Karpas-422 (cell line): ENCODE data around the gene KDM3A. TPM values are rescaled to one million over a fixed set of nuclear protein-coding genes. Genes with fewer than 3 reads are reported as not detected.

Source experiments
- DNase-seq: peaks from one replicate; pipeline ENCODE4 v3.0.0-alpha.2; 2015
- H2AFZ ChIP-seq: fragments of 200-600 bp; sonication (generic); 2 replicates; pipeline ENCODE4 v1.6.1; 2014; ENCODE audit warnings: antibody characterized with exemption, low read length, mixed read lengths
- H3K27ac ChIP-seq: fragments of 200-600 bp; sonication (generic); 2 replicates; pipeline ENCODE4 v1.5.1; 2014; ENCODE audit warnings: mild to moderate bottlenecking, low read length, moderate library complexity
- H3K27me3 ChIP-seq: fragments of 200-600 bp; sonication (generic); 2 replicates; pipeline ENCODE4 v1.6.1; 2014; ENCODE audit warnings: low read length, mixed read lengths
- H3K36me3 ChIP-seq: fragments of 200-600 bp; sonication (generic); 2 replicates; pipeline ENCODE4 v1.6.1; 2014; ENCODE audit warnings: low read length, mixed read lengths; ENCODE audit not compliant: insufficient read depth
- H3K4me1 ChIP-seq: fragments of 200-600 bp; sonication (generic); 2 replicates; pipeline ENCODE4 v1.6.1; 2014; ENCODE audit warnings: mild to moderate bottlenecking, low read length, mixed read lengths
- H3K4me2 ChIP-seq: fragments of 200-600 bp; sonication (generic); 2 replicates; pipeline ENCODE4 v1.6.1; 2014; ENCODE audit warnings: low read length, low read depth, mild to moderate bottlenecking; ENCODE audit not compliant: poor library complexity, severe bottlenecking
- H3K4me3 ChIP-seq: fragments of 200-600 bp; sonication (generic); 2 replicates; pipeline ENCODE4 v1.5.1; 2014; ENCODE audit warnings: mild to moderate bottlenecking, antibody characterized with exemption, low read length, mixed read lengths
- H3K79me2 ChIP-seq: fragments of 200-600 bp; sonication (generic); 2 replicates; pipeline ENCODE4 v1.6.1; 2014; ENCODE audit warnings: mild to moderate bottlenecking, low read length, mixed read lengths
- H3K9ac ChIP-seq: fragments of 200-600 bp; sonication (generic); 2 replicates; pipeline ENCODE4 v1.6.0; 2014; ENCODE audit warnings: low read length
- H3K9me2 ChIP-seq: fragments of 200-600 bp; sonication (generic), shearing (Covaris generic); replicated peaks from 2 replicates; pipeline ENCODE4 v1.6.0; 2014; ENCODE audit warnings: mild to moderate bottlenecking, low read length, moderate library complexity; ENCODE audit not compliant: insufficient read depth
- H3K9me3 ChIP-seq: fragments of 300-700, 200-600 bp; sonication (generic); 2 replicates; pipeline ENCODE4 v1.6.1; 2014; ENCODE audit warnings: low read length, mixed read lengths
- H4K20me1 ChIP-seq: fragments of 200-600 bp; sonication (generic); 2 replicates; pipeline ENCODE4 v1.6.1; 2014; ENCODE audit warnings: mild to moderate bottlenecking, antibody characterized with exemption, low read length, low read depth; ENCODE audit not compliant: insufficient read depth
- total RNA-seq: library from RNA; depleted of rRNA; stranded (reverse); fragments of >200 nt; shearing (Covaris generic); gene quantifications from 2 replicates; pipeline ENCODE4 v1.2.3, GENCODE V29; 2014; ENCODE audit warnings: low replicate concordance

The KDM3A gene
- total RNA-seq, 1 experiment from 2014 or later: 154 TPM

DNA sequence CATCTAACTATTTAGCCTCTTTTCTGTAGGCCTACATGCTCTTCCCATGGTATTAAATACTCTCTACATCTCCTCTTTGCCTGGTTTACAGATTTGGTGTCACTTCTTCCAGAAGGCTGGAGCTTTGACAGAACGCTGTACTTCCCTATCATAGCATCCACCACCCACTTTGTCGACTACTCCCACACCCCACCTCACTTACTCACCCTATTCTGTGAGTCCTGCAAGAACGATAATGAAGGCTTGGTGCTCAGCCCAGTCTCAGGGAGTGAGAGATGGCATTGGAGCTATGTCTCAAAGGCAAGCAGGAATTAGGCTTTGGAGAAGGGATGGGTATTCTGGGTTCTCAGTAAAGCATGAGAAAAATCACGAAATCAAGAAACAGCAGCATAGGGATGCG, 20.3 kb upstream of the KDM3A start:
- no peaks in the 10 kb centered on the region for H3K9me3 ChIP-seq

DNA sequence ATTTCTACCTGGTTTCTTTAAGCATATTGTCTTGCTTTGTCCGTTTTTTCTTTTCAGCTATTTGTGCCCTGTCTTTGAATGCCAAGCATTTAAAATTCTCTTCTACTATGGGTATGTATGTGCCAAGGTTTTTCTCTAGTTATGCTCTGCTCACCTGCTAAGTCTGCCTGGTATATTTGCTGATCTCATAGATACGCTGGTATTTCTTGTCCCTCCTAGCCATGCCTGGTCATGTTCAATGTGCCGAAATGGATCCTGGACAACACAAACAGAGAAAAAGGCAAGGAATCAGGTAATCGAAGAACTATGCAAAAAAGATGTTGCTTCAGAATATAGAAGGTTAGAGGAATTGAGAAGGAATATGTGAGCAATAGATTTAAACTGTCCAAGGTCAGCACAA, 14.9 kb upstream of the KDM3A start:
- H3K9ac ChIP-seq: no peak overlapping the region
- DNase-seq: no peak
- H3K27me3 ChIP-seq: peaks cover 3% of the 10 kb centered on the region; the same call in 1 of the 2 replicates
- no peak overlapping the region for H3K4me3 ChIP-seq
- H4K20me1 ChIP-seq: no peaks in the 10 kb centered on the region
- H2AFZ ChIP-seq: no peak overlapping the region
- H3K9me3 ChIP-seq: no peaks in the 10 kb centered on the region
- no peaks in the 10 kb centered on the region for H3K79me2 ChIP-seq
- H3K36me3 ChIP-seq: no peaks in the 10 kb centered on the region
- H3K4me1 ChIP-seq: no peaks in the 10 kb centered on the region
- no peak overlapping the region for H3K4me2 ChIP-seq
- no peak overlapping the region for H3K27ac ChIP-seq
- H3K9me2 ChIP-seq: no peaks in the 10 kb centered on the region

More for the DNA sequence above, 20.3 kb upstream of the KDM3A start:
- Histone ChIP-seq H3K9ac (no peak overlapping the region), H3K27ac (no peak overlapping the region), H3K4me2 (no peak overlapping the region), H3K4me3 (no peak overlapping the region), H3K79me2 (no peaks in the 10 kb centered on the region), H3K9me2 (no peaks in the 10 kb centered on the region), H3K36me3 (no peaks in the 10 kb centered on the region), H2AFZ (no peak overlapping the region; the same call in 1 of the 2 replicates), H3K27me3 (peaks cover 4% of the 10 kb centered on the region; the same call in 1 of the 2 replicates), H4K20me1 (no peaks in the 10 kb centered on the region), H3K4me1 (no peaks in the 10 kb centered on the region)
- no peak for DNase-seq

DNA sequence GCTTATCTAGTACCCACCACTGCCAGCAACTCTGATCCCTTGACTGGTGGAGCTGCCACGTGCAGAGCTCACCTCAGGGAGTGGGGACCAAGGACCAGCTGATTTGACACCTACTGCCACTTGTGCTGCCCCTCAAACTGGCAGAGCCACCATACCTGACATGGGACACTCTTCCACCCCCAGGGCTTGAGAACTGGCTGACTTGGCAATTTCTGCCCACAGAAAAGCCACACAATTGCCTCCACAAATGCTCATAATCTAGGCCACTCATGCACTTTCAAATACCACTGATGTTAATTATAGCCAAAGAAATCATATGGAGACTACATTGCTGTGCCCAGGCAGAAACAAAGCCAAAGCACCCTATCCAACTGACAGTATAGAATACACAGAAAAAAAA, 11.8 kb upstream of the KDM3A start:
- no peak overlapping the region for H3K27ac ChIP-seq
- no peak overlapping the region for H2AFZ ChIP-seq
- H3K4me3 ChIP-seq: no peak overlapping the region
- H3K79me2 ChIP-seq: no peaks in the 10 kb centered on the region
- H3K9me3 ChIP-seq: no peaks in the 10 kb centered on the region
- H3K4me2 ChIP-seq: no peak overlapping the region
- no peaks in the 10 kb centered on the region for H3K9me2 ChIP-seq
- H4K20me1 ChIP-seq: no peaks in the 10 kb centered on the region
- H3K36me3 ChIP-seq: no peaks in the 10 kb centered on the region
- H3K4me1 ChIP-seq: no peaks in the 10 kb centered on the region
- no peak overlapping the region for H3K9ac ChIP-seq
- no peaks in the 10 kb centered on the region for H3K27me3 ChIP-seq
- DNase-seq: no peak

DNA sequence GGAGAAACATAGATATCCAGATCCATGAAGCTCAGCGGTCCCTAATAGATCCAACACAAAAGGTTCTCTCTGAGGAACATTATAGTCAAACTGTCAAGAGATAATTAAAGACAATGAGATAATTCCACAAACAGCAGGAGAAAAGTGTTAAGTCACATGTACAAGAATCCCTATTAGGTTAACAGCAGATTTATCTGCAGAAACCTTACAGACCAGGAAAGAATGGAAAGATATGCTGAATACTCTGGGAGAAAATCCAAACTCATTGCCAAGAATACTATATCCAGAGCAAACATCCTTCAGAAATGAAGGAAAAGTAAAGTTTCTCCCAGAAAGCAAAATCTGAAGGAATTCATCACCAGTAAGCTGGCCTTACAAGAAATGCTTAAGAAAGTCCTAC, 10.8 kb upstream of the KDM3A start:
- no peaks in the 10 kb centered on the region for H3K27me3 ChIP-seq
- H3K36me3 ChIP-seq: no peaks in the 10 kb centered on the region
- H3K4me2 ChIP-seq: no peak overlapping the region
- no peak for DNase-seq
- H3K9ac ChIP-seq: no peak overlapping the region
- no peak overlapping the region for H2AFZ ChIP-seq
- no peak overlapping the region for H3K4me3 ChIP-seq
- H3K27ac ChIP-seq: no peak overlapping the region
- no peaks in the 10 kb centered on the region for H3K4me1 ChIP-seq
- H4K20me1 ChIP-seq: no peaks in the 10 kb centered on the region
- no peaks in the 10 kb centered on the region for H3K9me2 ChIP-seq
- H3K79me2 ChIP-seq: no peaks in the 10 kb centered on the region
- H3K9me3 ChIP-seq: no peaks in the 10 kb centered on the region

DNA sequence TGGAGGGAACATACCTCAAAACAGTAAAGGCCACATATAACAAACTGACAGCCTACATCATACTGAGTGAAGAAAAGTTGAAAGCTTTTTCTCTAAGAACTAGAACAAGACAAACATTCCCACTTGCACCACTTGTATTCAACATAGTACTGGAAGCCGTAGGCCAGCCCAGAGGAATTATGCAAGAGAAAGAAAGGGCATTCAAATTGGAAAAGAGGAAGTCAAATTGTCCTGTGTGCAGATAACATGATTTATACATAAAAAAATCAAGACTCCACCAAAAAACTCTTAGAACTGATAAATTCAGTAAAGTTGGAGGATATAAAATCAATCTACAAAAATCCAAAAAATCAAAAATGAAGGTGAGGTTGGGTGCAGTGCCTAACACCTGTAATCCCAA, 8.0 kb upstream of the KDM3A start:
- no peak for DNase-seq
- no peaks in the 10 kb centered on the region for H3K9me2 ChIP-seq
- no peak overlapping the region for H3K9ac ChIP-seq
- no peaks in the 10 kb centered on the region for H3K27me3 ChIP-seq
- H3K27ac ChIP-seq: no peak overlapping the region
- no peaks in the 10 kb centered on the region for H3K4me1 ChIP-seq
- H2AFZ ChIP-seq: no peak overlapping the region
- no peaks in the 10 kb centered on the region for H4K20me1 ChIP-seq
- no peaks in the 10 kb centered on the region; the same call in 1 of the 2 replicates for H3K36me3 ChIP-seq
- peaks cover 9% of the 10 kb centered on the region for H3K9me3 ChIP-seq
- no peaks in the 10 kb centered on the region for H3K79me2 ChIP-seq
- no peak overlapping the region for H3K4me2 ChIP-seq
- no peak overlapping the region for H3K4me3 ChIP-seq

DNA sequence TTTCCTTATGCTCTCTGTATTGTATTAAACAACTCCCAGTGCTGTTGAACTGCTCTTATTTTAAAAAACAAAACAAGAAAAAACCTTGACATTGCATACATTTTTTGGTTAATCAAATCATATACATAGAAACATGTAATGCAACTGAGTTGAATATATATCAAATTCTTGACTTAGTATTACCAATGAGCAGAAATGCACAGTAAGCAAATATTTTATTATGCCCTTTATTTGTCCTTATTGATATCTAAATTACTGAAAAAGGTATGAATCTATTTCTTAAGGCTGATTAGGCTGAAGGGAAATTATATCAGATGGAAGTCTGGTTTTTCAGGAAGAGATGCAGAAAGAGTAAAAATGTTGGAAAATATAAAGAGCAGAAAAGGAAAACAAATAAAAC, 6.9 kb upstream of the KDM3A start:
- H3K36me3 ChIP-seq: peaks cover 3% of the 10 kb centered on the region; the same call in 1 of the 2 replicates
- no peaks in the 10 kb centered on the region for H3K9me2 ChIP-seq
- H3K4me3 ChIP-seq: no peak overlapping the region
- H3K9ac ChIP-seq: no peak overlapping the region
- no peaks in the 10 kb centered on the region for H3K27me3 ChIP-seq
- DNase-seq: no peak
- H3K4me2 ChIP-seq: no peak overlapping the region
- H2AFZ ChIP-seq: no peak overlapping the region
- H3K79me2 ChIP-seq: no peaks in the 10 kb centered on the region
- H3K9me3 ChIP-seq: peaks cover 18% of the 10 kb centered on the region
- H3K27ac ChIP-seq: no peak overlapping the region
- no peaks in the 10 kb centered on the region for H4K20me1 ChIP-seq
- H3K4me1 ChIP-seq: no peaks in the 10 kb centered on the region

DNA sequence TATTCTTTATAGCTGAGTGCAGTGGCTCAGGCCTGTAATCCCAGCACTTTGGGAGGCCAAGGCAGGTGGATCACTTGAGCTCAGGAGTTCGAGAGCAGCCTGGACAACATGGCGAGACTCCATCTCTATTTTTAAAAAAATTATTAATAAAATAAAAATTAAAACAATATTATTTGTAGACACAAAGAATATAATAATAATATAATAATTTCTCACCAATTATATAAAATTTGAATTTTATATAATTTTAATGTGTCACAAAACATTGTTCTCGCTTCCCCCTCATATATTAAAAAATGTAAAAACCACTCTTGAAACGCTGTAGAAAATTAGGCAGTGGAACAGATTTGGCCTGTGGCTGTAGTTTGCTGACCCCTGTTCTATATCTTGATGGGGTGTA, 5.6 kb upstream of the KDM3A start:
- Histone ChIP-seq H3K36me3 (peaks cover 7% of the 10 kb centered on the region; the same call in 1 of the 2 replicates), H3K79me2 (no peaks in the 10 kb centered on the region), H3K4me2 (no peak overlapping the region), H3K9ac (no peak overlapping the region), H4K20me1 (no peaks in the 10 kb centered on the region), H3K27ac (no peak overlapping the region), H3K9me3 (peaks cover 28% of the 10 kb centered on the region), H3K4me1 (peaks cover 3% of the 10 kb centered on the region), H2AFZ (no peak overlapping the region), H3K4me3 (no peak overlapping the region), H3K9me2 (no peaks in the 10 kb centered on the region), H3K27me3 (no peaks in the 10 kb centered on the region)
- DNase-seq: no peak

DNA sequence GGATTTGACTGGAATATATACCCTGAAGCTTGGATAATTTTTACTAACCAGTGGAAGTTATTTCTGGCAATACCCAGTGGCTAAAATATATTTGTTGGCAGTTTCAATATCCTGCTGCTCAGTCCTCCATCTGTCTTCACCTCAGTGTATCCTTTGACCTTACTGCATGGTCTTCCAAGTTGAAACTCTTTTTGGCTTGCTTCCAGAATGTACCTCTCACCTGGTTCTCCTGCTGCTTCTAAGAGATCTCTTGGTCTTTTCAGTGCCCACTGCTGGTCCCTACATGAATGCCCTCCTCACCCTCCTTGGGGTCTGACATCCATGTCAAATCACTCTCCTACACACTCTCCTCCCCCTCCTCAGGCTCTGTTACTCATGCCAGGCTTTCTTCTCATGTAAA, 4.8 kb upstream of the KDM3A start:
- Histone ChIP-seq H3K36me3 (peaks cover 7% of the 10 kb centered on the region; the same call in 1 of the 2 replicates), H4K20me1 (no peaks in the 10 kb centered on the region), H2AFZ (no peak overlapping the region), H3K4me3 (no peak overlapping the region), H3K79me2 (no peaks in the 10 kb centered on the region), H3K4me1 (peaks cover 6% of the 10 kb centered on the region), H3K9ac (no peak overlapping the region), H3K4me2 (no peak overlapping the region), H3K9me3 (peaks cover 28% of the 10 kb centered on the region), H3K9me2 (no peaks in the 10 kb centered on the region), H3K27me3 (no peaks in the 10 kb centered on the region), H3K27ac (no peak overlapping the region)
- DNase-seq: no peak
